Endodermal cell (in vitro differentiated cells): Measurements from ENCODE around the gene CPSF4. TPM values are rescaled to one million over a fixed set of nuclear protein-coding genes. Genes with fewer than 3 reads are reported as not detected.

Experiments used
- DNase-seq: peaks from one replicate; pipeline ENCODE4 v3.0.0-alpha.2; 2017
- H3K27ac ChIP-seq: 2 replicates; pipeline ENCODE4 v1.5.1; 2013; ENCODE audit warnings: mild to moderate bottlenecking, low read depth, low read length, moderate library complexity
- H3K27me3 ChIP-seq: 2 replicates; pipeline ENCODE4 v1.6.1; 2013; ENCODE audit warnings: mild to moderate bottlenecking, low read length, moderate library complexity; ENCODE audit not compliant: insufficient read depth, control insufficient read depth, poor library complexity, severe bottlenecking
- H3K36me3 ChIP-seq: 2 replicates; pipeline ENCODE4 v1.7.0; 2013; ENCODE audit warnings: mild to moderate bottlenecking, low read length, moderate library complexity; ENCODE audit not compliant: control insufficient read depth, insufficient read depth
- H3K4me1 ChIP-seq: one replicate; pipeline ENCODE4 v1.7.0; 2013; ENCODE audit warnings: low read length; ENCODE audit not compliant: control insufficient read depth, insufficient read depth
- H3K4me3 ChIP-seq: 2 replicates; pipeline ENCODE4 v1.5.1; 2013; ENCODE audit warnings: mild to moderate bottlenecking, low read length, moderate library complexity
- H3K9ac ChIP-seq: 2 replicates; pipeline ENCODE4 v1.6.1; 2013; ENCODE audit warnings: mild to moderate bottlenecking, low read length, moderate library complexity; ENCODE audit not compliant: poor library complexity, severe bottlenecking; ENCODE audit errors: extremely low read depth
- H3K9me3 ChIP-seq: 2 replicates; pipeline ENCODE4 v1.6.1; 2013; ENCODE audit warnings: mild to moderate bottlenecking, low read length, moderate library complexity; ENCODE audit not compliant: control insufficient read depth
- H3K27ac Mint-ChIP-seq: 2 replicates; pipeline ENCODE4 v1.8.0; 2020; ENCODE audit warnings: mixed read lengths
- H3K27me3 Mint-ChIP-seq: 2 replicates; pipeline ENCODE4 v1.8.0; 2021; ENCODE audit warnings: mild to moderate bottlenecking, mixed read lengths; ENCODE audit not compliant: insufficient read depth
- H3K36me3 Mint-ChIP-seq: 2 replicates; pipeline ENCODE4 v1.8.0; 2020; ENCODE audit warnings: low read depth, mixed read lengths
- H3K4me1 Mint-ChIP-seq: 2 replicates; pipeline ENCODE4 v1.8.0; 2020; ENCODE audit warnings: mixed read lengths
- H3K4me3 Mint-ChIP-seq: 2 replicates; pipeline ENCODE4 v1.8.0; 2020; ENCODE audit warnings: mild to moderate bottlenecking, moderate library complexity, mixed read lengths
- H3K9me3 Mint-ChIP-seq: 2 replicates; pipeline ENCODE4 v1.8.0; 2020; ENCODE audit warnings: mild to moderate bottlenecking, mixed read lengths
- WGBS, 2 experiments: methylation state at CpG; one replicate each; pipeline versions ENCODE4 v1.1.5 to v1.1.7; 2013; ENCODE audit warnings: missing lambda C conversion rate in 2 of 2, mixed read lengths in 1 of 2; ENCODE audit not compliant: insufficient coverage in 1 of 2, insufficient read length in 1 of 2; 5-methylcytosine and 5-hydroxymethylcytosine counted together
- total RNA-seq, 2 donors: library from RNA; stranded (reverse); fragmentation: NEBNext Ultra II Directional in 1 of 2; extraction: Animal tissue kit (Norgen Biotek cat#: 25700) in 1 of 2; gene quantifications; 2 replicates in 1 of 2; 3 replicates in 1 of 2; pipeline ENCODE4 v1.2.1, GENCODE V29; 2021
- TF ChIP-seq, protein P1 (sequence below): fragments of 200-600 bp; sonication (generic); conservative IDR thresholded peaks from 2 replicates; pipeline ENCODE4 v1.5.0; 2021; ENCODE audit warnings: antibody characterized with exemption, mild to moderate bottlenecking

CPSF4 gene
- total RNA-seq, 2 donors from 2014 or later, result 87.3 to 126 TPM

DNA sequence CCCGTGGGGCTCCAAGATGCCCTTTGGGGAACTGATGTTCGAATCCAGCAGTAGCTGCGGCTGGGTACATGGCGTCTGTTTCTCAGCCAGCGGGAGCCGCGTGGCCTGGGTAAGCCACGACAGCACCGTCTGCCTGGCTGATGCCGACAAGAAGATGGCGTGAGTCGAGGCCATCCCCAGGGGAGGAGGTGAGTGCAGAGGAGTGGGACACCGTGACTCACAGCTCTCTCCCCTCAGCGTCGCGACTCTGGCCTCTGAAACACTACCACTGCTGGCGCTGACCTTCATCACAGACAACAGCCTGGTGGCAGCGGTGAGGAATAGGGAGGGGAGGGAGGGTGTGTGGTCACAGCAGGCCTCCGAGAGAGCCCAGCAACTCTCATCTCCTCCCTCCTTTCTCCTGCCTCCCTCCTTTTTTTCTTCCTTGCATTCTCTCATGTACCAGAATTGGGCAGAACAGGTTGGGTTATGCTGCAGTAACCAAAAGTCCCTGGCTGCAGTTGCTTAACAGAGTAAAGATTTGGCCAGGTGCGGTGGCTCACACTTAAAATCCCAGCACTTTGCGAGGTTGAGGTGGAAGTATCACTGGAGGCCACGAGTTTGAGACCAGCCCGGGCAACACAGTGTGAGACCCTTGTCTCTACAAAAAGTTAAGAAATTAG, 47.7 kb upstream of the CPSF4 start:
- Mint-ChIP-seq H3K27me3 (no peaks in the 10 kb centered on the region), H3K9me3 (no peaks in the 10 kb centered on the region), H3K36me3 (peaks cover 53% of the 10 kb centered on the region), H3K4me3 (peak overlapping the region; percentile 77), H3K4me1 (peaks cover 9% of the 10 kb centered on the region), H3K27ac (no peak overlapping the region)
- 93 to 96% methylated on average over 14 to 22 of the region's 23 CpGs for WGBS, 2 experiments
- Histone ChIP-seq H3K9ac (no peak overlapping the region), H3K27me3 (no peaks in the 10 kb centered on the region), H3K4me3 (no peak overlapping the region), H3K27ac (no peak overlapping the region), H3K36me3 (peaks cover 70% of the 10 kb centered on the region), H3K4me1 (no peaks in the 10 kb centered on the region), H3K9me3 (no peaks in the 10 kb centered on the region)
- DNase-seq, result no peak
- TF ChIP-seq, protein P1, sequence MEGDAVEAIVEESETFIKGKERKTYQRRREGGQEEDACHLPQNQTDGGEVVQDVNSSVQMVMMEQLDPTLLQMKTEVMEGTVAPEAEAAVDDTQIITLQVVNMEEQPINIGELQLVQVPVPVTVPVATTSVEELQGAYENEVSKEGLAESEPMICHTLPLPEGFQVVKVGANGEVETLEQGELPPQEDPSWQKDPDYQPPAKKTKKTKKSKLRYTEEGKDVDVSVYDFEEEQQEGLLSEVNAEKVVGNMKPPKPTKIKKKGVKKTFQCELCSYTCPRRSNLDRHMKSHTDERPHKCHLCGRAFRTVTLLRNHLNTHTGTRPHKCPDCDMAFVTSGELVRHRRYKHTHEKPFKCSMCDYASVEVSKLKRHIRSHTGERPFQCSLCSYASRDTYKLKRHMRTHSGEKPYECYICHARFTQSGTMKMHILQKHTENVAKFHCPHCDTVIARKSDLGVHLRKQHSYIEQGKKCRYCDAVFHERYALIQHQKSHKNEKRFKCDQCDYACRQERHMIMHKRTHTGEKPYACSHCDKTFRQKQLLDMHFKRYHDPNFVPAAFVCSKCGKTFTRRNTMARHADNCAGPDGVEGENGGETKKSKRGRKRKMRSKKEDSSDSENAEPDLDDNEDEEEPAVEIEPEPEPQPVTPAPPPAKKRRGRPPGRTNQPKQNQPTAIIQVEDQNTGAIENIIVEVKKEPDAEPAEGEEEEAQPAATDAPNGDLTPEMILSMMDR, result no peak

DNA sequence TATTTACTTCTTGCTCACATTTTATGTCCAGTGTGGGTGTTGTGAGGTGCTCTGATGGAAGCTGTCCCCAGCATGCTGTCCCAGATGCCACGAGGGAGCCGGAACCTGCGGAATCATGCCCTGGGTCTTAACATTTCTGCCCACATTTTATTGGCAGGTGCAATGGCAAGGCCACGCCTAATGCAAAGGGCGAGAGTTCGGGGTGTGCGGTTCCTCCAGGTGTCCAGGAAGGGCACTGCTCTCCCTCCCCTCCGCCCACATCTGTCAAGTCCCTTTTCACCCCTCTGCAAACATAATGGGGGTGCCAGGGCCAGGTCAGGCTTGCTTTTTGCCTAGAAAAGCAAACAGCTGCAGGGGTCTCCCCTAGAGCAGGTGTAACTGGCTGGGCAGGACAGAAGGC, 46.7 kb upstream of the CPSF4 start:
- H3K9me3 ChIP-seq, result no peaks in the 10 kb centered on the region
- H3K4me1 ChIP-seq, result no peaks in the 10 kb centered on the region
- Mint-ChIP-seq H3K27me3 (no peaks in the 10 kb centered on the region), H3K4me3 (peak overlapping the region; percentile 77), H3K4me1 (peaks cover 9% of the 10 kb centered on the region), H3K9me3 (no peaks in the 10 kb centered on the region), H3K36me3 (peaks cover 50% of the 10 kb centered on the region), H3K27ac (no peak overlapping the region)
- H3K27me3 ChIP-seq, result no peaks in the 10 kb centered on the region
- H3K9ac ChIP-seq, result no peak overlapping the region
- TF ChIP-seq, protein P1, result no peak
- peak overlapping the region; percentile 82 for H3K4me3 ChIP-seq
- no peak overlapping the region for H3K27ac ChIP-seq
- WGBS, 2 experiments, result 90 to 99% methylated on average over 8 of the region's 8 CpGs
- peaks cover 66% of the 10 kb centered on the region for H3K36me3 ChIP-seq
- DNase-seq, result no peak

DNA sequence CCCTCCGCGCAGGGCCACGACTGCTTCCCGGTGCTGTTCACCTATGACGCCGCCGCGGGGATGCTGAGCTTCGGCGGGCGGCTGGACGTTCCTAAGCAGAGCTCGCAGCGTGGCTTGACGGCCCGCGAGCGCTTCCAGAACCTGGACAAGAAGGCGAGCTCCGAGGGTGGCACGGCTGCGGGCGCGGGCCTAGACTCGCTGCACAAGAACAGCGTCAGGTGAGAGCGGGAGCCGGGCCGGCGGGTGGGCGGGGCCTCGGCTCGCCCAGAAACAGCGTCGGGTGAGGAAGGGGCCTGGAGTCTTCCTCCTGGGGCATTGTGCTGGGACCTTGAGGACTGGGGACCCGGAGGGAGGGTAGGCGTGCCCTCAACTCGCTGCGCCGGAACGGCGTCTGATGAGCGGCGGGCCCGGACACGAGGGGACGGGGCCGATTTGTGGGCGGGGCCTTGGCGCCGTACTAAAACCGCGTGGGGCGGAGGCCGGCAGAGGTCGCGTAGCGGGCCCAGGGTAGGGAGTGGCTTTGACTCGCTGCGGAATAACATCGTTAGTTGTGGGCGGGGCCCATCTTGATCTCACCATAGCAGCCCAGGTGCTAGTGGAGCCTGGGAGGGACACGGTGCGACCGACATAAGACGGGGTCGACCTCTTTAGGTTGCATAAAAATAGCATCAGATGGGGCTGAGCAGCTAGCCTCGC, 45.9 kb upstream of the CPSF4 start:
- 4 to 14% methylated on average over 32 to 68 of the region's 68 CpGs for WGBS, 2 experiments

More for the DNA sequence above, 45.9 kb upstream of the CPSF4 start:
- peak overlapping the region; percentile 77 for H3K4me3 Mint-ChIP-seq
- H3K9me3 Mint-ChIP-seq, result no peaks in the 10 kb centered on the region
- Histone ChIP-seq H3K4me1 (no peaks in the 10 kb centered on the region), H3K27me3 (no peaks in the 10 kb centered on the region), H3K9ac (peak overlapping the region; percentile 53), H3K9me3 (no peaks in the 10 kb centered on the region), H3K27ac (peak overlapping the region; percentile 59), H3K4me3 (peak overlapping the region; percentile 82), H3K36me3 (peaks cover 66% of the 10 kb centered on the region)
- no peaks in the 10 kb centered on the region for H3K27me3 Mint-ChIP-seq
- peak overlapping the region; percentile 98 for H3K27ac Mint-ChIP-seq
- peaks cover 50% of the 10 kb centered on the region for H3K36me3 Mint-ChIP-seq
- TF ChIP-seq, protein P1, result no peak
- peak; percentile 95 for DNase-seq
- peaks cover 9% of the 10 kb centered on the region for H3K4me1 Mint-ChIP-seq
